ENCODE measurements around the gene INTS15.

GRCh38 chr7:6589829-6590644 is at the start of gene INTS15:
- peak; percentile 35 for TF ChIP-seq PCBP1 (IDR thresholded peaks at IDR 0.05; ENCODE audit: low read depth, low read length, poor library complexity, severe bottlenecking)
- TF ChIP-seq CTCF (IDR thresholded peaks at IDR 0.05 in 2 of 3, conservative IDR thresholded peaks at IDR 0.05 in 1 of 3; ENCODE audit: insufficient read depth in 2 of 3, low read depth in 1 of 3, low read length in 3 of 3): peak; percentile 43 to 89 (median 72); a peak in 5 of 6 replicates
- TF ChIP-seq, protein P1, sequence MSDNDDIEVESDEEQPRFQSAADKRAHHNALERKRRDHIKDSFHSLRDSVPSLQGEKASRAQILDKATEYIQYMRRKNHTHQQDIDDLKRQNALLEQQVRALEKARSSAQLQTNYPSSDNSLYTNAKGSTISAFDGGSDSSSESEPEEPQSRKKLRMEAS (CRISPR knock-in tag; IDR thresholded peaks at IDR 0.05): no peak
- TF ChIP-seq BMI1 (IDR thresholded peaks at IDR 0.05; ENCODE audit: low read length): no peak
- no peak for TF ChIP-seq RFX5 (IDR thresholded peaks at IDR 0.05; ENCODE audit: low read depth, low read length)
- no peak for TF ChIP-seq ZBTB49 (CRISPR knock-in tag; IDR thresholded peaks at IDR 0.05; ENCODE audit: borderline replicate concordance)
- no peak for TF ChIP-seq JUND (IDR thresholded peaks at IDR 0.05; ENCODE audit: borderline replicate concordance, low read depth, low read length)
- TF ChIP-seq JUND (tag; IDR thresholded peaks at IDR 0.05; ENCODE audit: borderline replicate concordance, low read depth, low read length): no peak
- no peak for TF ChIP-seq ZNF766 (CRISPR knock-in tag; conservative IDR thresholded peaks at IDR 0.05)
- TF ChIP-seq ZNF780A (CRISPR knock-in tag; IDR thresholded peaks at IDR 0.05): no peak
- TF ChIP-seq NFATC3 (IDR thresholded peaks at IDR 0.05): no peak
- no peak; the same call in 1 of the 2 replicates for TF ChIP-seq POLR2A (conservative IDR thresholded peaks at IDR 0.05)

Measured in K562 (cell line).